ENCODE results near the gene TBCE.
A peak's percentile ranks its signal among the peaks of the same experiment; 100 is the strongest.

The TBCE gene

GRCh38 chr1:235410467-235410866 lies 43.2 kb downstream of the TBCE start:
- DNase-seq (ENCODE audit: low spot score): no peak

- peak; percentile 38 for DNase-seq (ENCODE audit: low spot score)
These were observed 44.6 kb downstream of the TBCE start for GRCh38 chr1:235411489-235412486.

- peak; percentile 81 for DNase-seq (ENCODE audit: low spot score)
These were observed 48.0 kb downstream of the TBCE start for GRCh38 chr1:235415008-235415904.

- DNase-seq (ENCODE audit: low spot score): no peak
These were observed 49.4 kb downstream of the TBCE start for GRCh38 chr1:235416662-235417049.

- DNase-seq (ENCODE audit: low spot score): peak; percentile 74
These were observed 50.0 kb downstream of the TBCE start for GRCh38 chr1:235417086-235417697.

GRCh38 chr1:235421751-235422150 lies 54.5 kb downstream of the TBCE start:
- DNase-seq (ENCODE audit: low spot score): no peak

- no peak for DNase-seq (ENCODE audit: low spot score)
These were observed 56.0 kb downstream of the TBCE start for GRCh38 chr1:235423214-235423652.

- DNase-seq (ENCODE audit: low spot score): no peak
These were observed 56.9 kb downstream of the TBCE start for GRCh38 chr1:235424092-235424491.

GRCh38 chr1:235425357-235425756 lies 58.1 kb downstream of the TBCE start:
- no peak for DNase-seq (ENCODE audit: low spot score)

GRCh38 chr1:235426143-235426542 lies 58.9 kb downstream of the TBCE start:
- no peak for DNase-seq (ENCODE audit: low spot score)

- DNase-seq (ENCODE audit: low spot score): no peak
These were observed 59.5 kb downstream of the TBCE start for GRCh38 chr1:235426680-235427079.

- no peak for DNase-seq (ENCODE audit: low spot score)
These were observed 60.2 kb downstream of the TBCE start for GRCh38 chr1:235427447-235427846.

- no peak for DNase-seq (ENCODE audit: low spot score)
These were observed 61.9 kb downstream of the TBCE start for GRCh38 chr1:235429143-235429542.

GRCh38 chr1:235430991-235431390 lies 63.8 kb downstream of the TBCE start:
- DNase-seq (ENCODE audit: low spot score): no peak

GRCh38 chr1:235434001-235434400 lies 66.8 kb downstream of the TBCE start:
- DNase-seq (ENCODE audit: low spot score): peak; percentile 66

- no peak for DNase-seq (ENCODE audit: low spot score)
These were observed 74.0 kb downstream of the TBCE start for GRCh38 chr1:235441159-235441685.

GRCh38 chr1:235442788-235443429 lies 75.7 kb downstream of the TBCE start:
- no peak for DNase-seq (ENCODE audit: low spot score)

- no peak for DNase-seq (ENCODE audit: low spot score)
These were observed 81.4 kb downstream of the TBCE start for GRCh38 chr1:235448616-235449015.

- DNase-seq (ENCODE audit: low spot score): no peak
These were observed 83.2 kb downstream of the TBCE start for GRCh38 chr1:235450433-235450832.

GRCh38 chr1:235450886-235451483 lies 83.8 kb downstream of the TBCE start:
- DNase-seq (ENCODE audit: low spot score): no peak

GRCh38 chr1:235454021-235454420 lies 86.8 kb downstream of the TBCE start:
- no peak for DNase-seq (ENCODE audit: low spot score)

Measured in D341Med (cell line).